ENCODE results near the gene TMEM259. TPM values are rescaled to one million over a fixed set of nuclear protein-coding genes. Genes with fewer than 3 reads are reported as not detected.

Gene TMEM259
- total and polyA plus RNA-seq, 2 donors (not counting 1 experiment from before 2014, with no cell fraction given): 373 to 607 TPM

DNA sequence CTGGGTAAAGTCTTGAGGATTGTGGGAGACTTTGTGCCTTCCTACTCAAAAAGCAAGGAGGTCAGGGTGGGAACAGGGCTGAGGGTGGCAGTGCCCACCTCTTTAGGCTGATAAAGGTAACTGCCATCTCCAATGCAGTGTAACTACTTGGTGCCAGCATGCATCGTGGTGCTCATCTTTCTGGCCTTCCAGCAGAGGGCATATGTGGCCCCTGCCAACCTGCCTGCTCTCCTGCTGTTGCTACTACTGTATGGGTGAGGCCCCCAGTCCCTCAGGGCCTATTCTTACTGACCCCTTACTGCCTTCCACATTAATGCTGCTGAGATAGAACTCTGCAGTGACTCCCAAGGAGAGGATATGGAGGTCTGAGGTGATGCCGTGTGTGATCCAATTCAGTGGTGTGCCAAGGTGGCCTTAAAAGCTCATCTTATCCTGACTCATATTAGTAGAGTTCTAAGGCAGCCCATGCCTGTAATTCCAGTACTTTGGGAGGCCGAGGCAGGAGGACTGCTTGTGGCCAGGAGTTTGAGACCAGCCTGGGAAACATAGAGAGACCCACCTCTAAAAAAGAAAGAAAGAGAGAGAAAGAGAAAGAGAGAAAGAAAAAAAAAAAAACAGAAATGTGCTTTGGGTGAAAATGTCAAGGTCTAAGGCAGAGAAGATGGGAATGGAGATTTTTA is 36.4 kb upstream of the TMEM259 start:
- POLR2A ChIA-PET: interaction anchor here (0.7 to 2.5 kb wide), 6 partner anchors 9 to 40 kb away, joined by 3 to 8 read pairs (median 6); partner anchors contain the start of gene ABCA7
- no peaks in the 10 kb centered on the region for H3K9me3 Mint-ChIP-seq (ENCODE audit: insufficient read depth)

More for the DNA sequence above, 36.4 kb upstream of the TMEM259 start:
- H3K27ac Mint-ChIP-seq: peak overlapping the region; percentile 84
- no peak overlapping the region for H3K4me2 ChIP-seq (replicated peaks; ENCODE audit: low read depth, low read length, poor library complexity, severe bottlenecking)
- peaks cover 0 to 21% of the 10 kb centered on the region in 2 donors for H3K4me1 ChIP-seq (ENCODE audit: control insufficient read depth in 2 of 2, insufficient read depth in 2 of 2, low read length in 2 of 2)
- TF ChIP-seq, protein P1, sequence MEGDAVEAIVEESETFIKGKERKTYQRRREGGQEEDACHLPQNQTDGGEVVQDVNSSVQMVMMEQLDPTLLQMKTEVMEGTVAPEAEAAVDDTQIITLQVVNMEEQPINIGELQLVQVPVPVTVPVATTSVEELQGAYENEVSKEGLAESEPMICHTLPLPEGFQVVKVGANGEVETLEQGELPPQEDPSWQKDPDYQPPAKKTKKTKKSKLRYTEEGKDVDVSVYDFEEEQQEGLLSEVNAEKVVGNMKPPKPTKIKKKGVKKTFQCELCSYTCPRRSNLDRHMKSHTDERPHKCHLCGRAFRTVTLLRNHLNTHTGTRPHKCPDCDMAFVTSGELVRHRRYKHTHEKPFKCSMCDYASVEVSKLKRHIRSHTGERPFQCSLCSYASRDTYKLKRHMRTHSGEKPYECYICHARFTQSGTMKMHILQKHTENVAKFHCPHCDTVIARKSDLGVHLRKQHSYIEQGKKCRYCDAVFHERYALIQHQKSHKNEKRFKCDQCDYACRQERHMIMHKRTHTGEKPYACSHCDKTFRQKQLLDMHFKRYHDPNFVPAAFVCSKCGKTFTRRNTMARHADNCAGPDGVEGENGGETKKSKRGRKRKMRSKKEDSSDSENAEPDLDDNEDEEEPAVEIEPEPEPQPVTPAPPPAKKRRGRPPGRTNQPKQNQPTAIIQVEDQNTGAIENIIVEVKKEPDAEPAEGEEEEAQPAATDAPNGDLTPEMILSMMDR (IDR thresholded peaks at IDR 0.05): no peak
- ATAC-seq (ENCODE audit: low read depth) (peak; percentile 72), DNase-seq (peak; percentile 73)
- intact Hi-C loops (cut with micrococcal nuclease): loop anchor here (5.0 kb wide), 1 partner anchor 135 kb away; no protein-coding TSS in a partner anchor
- H3K27me3 ChIP-seq (replicated peaks in 1 of 4; ENCODE audit: control extremely low read depth in 1 of 4, control insufficient read depth in 3 of 4, insufficient read depth in 4 of 4, low read length in 3 of 4): no peaks in the 10 kb centered on the region
- no peak overlapping the region for H3K4me3 Mint-ChIP-seq
- no peaks in the 10 kb centered on the region for H4K20me1 ChIP-seq (ENCODE audit: control insufficient read depth, insufficient read depth, low read length, poor library complexity, severe bottlenecking)
- no peaks in the 10 kb centered on the region for H3K27me3 Mint-ChIP-seq
- CTCF ChIA-PET: interaction anchor here (0.6 to 2.3 kb wide), 9 partner anchors 10 to 137 kb away, joined by 3 to 22 read pairs (median 4); partner anchors contain the start of gene ARHGAP45
- H3K27ac ChIP-seq (ENCODE audit: low read length in 2 of 2): peak overlapping the region in 1 of 2 donors; percentile 27
- H3K79me2 ChIP-seq (ENCODE audit: control insufficient read depth, insufficient read depth, low read length): no peaks in the 10 kb centered on the region
- peaks cover 6 to 70% of the 10 kb centered on the region in 2 experiments for H3K36me3 ChIP-seq (replicated peaks in 1 of 2; ENCODE audit: control extremely low read depth in 1 of 2, control insufficient read depth in 1 of 2, extremely low read depth in 1 of 2, insufficient read depth in 2 of 2, low read length in 1 of 2)
- no peak overlapping the region for H3K4me3 ChIP-seq (ENCODE audit: control extremely low read depth in 1 of 5, extremely low read depth in 1 of 5, insufficient read depth in 1 of 5, low read depth in 2 of 5, low read length in 4 of 5)
- H3K4me1 Mint-ChIP-seq: peaks cover 15% of the 10 kb centered on the region
- no peak overlapping the region for H3K9ac ChIP-seq (ENCODE audit: low read length)
- H2AFZ ChIP-seq (ENCODE audit: insufficient read depth, low read depth, low read length, poor library complexity, severe bottlenecking): no peak overlapping the region
- H3K9me3 ChIP-seq (ENCODE audit: control extremely low read depth in 1 of 3, control insufficient read depth in 2 of 3, insufficient read depth in 1 of 3, low read length in 2 of 3): peaks cover 1 to 68% (median 29%) of the 10 kb centered on the region in 3 donors
- 60% methylated on average over 2 of the region's 3 CpGs for WGBS (ENCODE audit: insufficient coverage)
